HG02981 (cell line): ENCODE measurements around the gene TMEM59.
"Not testable (repeated sequence)": the region's sequence is repeated elsewhere in the genome, so short reads cannot be mapped to it uniquely, and the experiment has no call there.

Experiments used
- ATAC-seq: cut with Tn5 transposase; IDR thresholded peaks from one replicate; pipeline ENCODE4 v1.9.1; 2021; ENCODE audit warnings: mild to moderate bottlenecking, moderate library complexity; ENCODE audit not compliant: unreplicated experiment

Gene TMEM59, protein sequence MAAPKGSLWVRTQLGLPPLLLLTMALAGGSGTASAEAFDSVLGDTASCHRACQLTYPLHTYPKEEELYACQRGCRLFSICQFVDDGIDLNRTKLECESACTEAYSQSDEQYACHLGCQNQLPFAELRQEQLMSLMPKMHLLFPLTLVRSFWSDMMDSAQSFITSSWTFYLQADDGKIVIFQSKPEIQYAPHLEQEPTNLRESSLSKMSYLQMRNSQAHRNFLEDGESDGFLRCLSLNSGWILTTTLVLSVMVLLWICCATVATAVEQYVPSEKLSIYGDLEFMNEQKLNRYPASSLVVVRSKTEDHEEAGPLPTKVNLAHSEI

DNA sequence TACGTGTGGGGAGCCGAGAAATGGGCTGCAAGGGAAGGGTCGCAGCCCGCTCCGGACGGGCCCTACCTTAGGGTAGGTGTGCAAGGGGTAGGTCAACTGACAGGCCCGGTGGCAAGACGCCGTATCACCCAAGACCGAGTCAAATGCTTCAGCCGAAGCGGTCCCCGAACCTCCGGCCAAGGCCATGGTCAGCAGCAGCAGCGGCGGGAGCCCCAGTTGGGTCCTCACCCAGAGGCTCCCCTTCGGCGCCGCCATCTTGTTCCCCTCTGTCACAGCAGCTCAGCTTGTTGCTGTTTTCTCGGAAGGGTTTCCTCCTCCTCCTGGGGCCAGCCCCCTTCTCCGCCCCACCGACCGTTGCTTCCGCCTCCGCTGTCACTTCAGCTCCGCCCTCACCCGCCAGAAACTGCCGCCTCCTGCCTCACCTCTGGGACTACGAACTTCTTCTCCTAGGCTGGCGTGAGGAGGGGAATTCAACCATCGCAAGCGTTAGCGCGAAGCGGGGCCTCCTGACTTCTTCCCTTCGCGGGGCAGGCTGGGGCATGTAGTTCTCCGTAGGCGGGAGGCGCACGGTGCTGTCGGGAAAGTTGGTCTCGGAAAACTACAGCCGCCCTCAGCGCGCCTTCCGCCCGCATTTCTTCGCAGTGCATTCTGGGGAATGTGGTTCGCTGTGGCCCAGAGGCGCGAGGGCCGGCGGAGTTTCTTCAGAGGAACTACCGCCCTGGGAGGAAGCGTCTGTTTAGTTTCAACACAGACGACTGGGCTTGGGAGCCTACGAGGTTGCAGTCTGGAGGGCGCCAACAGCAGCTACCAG, at the start of gene TMEM59, which contains the start of gene TCEANC2:
TMEM59 (minus strand) TSS at position 271 of the 811 bp plus-strand sequence; CDS start at position 255, 16 bp downstream.
TCEANC2 (plus strand) TSS at position 675 of the 811 bp plus-strand sequence. CDS start 815 bp downstream, outside the sequence.
- ATAC-seq, result peak; percentile 93

DNA sequence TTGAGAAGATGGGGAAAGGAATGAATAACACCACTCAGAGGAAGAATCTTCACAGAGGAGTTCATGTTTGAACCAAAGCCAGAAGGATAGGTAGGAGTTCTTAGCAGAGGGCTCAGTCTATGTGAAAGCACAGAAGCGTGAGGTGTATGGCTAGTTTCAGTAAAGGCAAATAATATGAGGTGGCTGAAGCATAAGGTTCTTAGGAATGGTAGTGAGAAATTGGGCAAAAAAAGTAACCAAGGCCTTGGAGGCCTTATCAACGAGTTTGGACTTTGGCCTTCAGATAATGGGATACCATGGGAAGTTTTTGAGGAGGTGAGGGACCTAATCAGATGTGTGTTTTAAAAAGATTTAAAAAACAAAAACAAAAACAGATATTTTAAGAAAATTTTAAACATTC, 47.5 kb upstream of the TMEM59 start:
- no peak for ATAC-seq

DNA sequence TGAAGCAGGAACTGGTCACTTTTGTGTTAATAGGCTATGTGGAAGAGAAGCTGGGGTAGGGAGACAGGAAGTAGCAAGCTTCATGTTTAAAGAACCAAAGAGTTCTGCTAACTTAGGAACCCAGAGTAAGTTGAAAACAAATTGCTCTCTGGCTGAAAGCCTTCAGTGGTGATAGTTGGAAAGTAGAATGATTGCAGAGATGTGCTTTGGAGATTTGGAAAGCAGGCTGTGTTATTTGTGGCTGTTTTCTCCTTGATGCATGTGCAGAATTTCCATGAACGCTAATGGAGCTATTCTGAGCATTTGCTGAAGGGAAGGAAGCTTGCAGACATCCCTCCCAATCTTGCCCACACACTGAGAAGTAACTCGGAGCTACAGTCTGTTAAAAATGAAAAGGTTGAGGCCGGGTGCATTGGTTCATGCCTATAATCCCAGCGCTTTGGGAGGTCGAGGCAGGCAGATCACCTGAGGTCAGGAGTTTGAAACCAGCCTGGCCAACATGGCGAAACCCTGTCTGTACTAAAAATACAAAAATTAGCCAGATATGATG, 46.1 kb upstream of the TMEM59 start:
- ATAC-seq, result no peak

DNA sequence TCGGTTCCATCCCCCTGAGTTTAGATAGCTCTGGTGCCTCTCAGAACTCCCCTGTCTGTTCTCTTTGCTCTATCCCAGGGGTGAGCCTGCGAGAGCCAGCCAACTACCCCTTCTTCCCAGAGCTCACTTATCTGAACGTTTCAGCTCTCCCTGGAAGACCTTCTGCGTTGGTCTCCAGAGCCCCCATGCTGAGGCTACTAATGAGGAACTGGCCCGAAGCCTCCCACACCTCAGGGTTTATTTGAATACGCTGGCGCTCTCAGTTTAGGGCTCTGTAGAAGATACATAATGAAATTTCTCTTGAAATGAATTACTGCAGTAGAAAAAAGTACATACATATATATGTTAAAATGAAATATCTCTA, 43.9 kb upstream of the TMEM59 start:
- no peak for ATAC-seq

DNA sequence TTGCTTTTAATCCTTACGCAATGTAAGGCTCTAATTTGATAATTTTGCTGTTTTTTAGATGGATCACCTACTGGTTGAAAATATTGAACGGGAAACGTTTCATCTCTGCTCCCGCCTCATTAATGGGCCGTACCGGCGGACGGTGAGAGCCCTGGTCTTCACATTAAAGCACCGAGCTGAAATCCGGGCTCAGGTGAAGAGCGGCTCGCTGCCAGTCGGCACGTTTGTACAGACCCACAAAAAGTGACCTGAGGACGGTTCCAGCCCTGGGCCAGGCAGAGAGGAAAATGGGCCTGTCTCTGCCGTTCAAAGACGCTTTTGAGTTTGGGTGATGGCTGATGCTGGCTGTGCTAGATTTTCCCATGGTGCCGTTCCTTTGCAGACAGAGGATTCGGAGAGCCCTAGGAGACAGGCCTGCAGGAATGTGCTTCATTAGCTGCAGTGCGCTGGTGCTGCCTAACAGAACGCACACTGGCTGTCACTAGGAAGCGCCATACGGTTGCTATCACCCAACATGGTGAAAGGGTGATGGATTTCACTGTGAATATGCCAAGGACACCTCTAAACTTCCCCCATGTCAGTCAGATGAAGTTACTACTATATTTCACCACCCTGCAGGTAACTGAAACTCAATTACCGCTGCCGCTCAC, 43.3 kb upstream of the TMEM59 start:
- ATAC-seq, result no peak

DNA sequence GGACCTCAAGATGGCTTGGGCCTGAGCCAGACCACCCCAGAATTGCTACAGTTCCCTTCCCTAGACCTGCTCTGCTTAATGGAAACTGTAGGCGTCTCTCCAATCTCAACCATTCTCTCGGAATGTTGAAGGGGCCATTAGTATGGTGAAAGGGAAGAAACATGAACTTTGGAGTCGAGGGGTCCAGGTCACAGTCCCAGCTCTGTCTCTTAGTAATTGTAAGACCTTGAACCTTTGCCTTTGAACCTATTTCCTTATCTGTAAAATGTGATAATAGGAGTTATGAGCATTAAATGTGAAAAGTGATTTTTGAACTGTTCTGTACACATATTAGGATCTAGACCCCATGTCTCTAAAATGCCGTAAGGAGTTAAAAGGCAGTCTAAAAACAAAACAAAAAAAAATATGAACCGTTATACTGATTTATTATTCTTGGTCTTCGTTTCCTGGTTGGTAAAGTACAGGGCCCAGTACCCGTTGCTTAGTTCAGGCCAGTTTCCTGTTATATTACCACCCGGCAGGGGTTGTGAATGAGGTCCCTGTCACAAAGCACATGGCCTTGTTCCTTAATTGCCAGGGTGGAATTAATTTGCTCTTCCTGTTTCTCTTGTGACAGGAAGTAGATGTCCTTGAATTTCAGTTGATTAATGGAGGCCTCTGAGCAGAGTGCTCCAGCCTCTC, 42.7 kb upstream of the TMEM59 start:
- no peak for ATAC-seq

DNA sequence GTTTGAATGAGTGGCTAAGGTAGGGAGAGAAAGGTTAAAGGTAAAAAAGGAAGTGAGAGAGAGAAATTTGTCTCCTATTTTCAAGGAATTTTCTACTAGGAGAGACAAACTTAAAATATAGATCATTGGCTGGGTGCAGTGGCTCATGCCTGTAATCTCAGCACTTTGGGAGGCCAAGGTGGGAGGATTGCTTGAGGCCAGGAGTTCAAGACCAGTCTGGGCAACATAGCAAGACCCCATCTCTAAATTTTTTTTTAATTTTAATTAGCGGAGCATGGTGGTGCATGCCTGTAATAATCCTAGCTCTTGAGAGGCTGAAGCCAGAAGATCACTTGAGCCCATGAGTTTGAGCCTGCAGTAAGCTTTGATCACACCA, 41.7 kb upstream of the TMEM59 start:
- not testable (repeated sequence) for ATAC-seq

DNA sequence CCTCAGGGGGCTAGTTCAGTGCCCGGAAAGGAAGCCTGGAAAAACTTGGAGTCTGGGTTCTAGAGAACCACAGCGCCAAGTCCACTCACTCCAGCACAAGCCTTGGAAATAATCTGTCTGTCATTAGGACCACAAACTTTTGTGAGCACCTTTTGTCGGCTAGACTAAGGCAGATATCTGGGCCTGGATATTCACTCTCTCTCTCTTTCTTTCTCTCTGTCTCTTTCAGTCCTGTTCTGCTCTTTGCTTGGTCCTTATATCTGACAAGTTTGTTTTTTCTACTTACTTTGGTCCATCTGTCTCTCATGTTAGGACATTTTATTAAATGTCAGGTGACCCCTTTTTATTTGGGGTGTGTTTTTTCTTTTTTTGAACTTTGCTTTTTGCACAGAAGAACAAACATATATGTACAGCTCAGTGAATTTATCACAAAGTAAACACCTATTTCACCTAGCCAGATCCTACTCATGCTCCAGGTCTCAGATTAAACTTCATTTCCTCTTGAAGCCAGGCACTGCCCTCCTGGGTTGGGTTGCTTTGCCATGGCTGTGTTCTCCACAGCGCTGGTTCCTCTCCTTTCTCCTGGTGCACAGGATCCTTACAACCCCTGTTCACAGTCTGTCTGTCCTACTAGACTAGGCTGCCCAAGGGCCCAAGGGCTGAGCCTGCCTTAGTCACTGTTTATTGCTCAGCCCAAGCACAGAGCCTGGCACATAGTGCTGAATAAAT, 41.2 kb upstream of the TMEM59 start:
- ATAC-seq, result no peak

DNA sequence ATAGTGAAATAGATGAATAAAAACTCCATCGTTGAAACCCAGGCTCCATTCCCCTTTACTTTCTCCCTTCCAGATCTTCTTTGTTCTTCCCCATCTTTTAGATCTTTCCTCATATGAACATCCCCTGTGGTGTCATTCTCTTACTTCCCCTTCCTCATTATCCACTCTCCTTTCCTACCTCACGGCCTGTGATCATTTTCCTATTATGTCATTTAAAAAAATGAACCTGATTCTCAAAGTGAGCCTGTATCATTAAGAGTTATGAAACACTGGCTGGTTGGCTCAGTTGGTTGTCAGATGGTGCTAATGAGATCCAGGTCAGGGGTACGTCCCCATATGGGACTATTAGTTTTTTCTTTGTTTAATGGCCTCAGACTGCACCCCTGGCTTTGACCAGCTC, 38.7 kb upstream of the TMEM59 start:
- ATAC-seq, result no peak

DNA sequence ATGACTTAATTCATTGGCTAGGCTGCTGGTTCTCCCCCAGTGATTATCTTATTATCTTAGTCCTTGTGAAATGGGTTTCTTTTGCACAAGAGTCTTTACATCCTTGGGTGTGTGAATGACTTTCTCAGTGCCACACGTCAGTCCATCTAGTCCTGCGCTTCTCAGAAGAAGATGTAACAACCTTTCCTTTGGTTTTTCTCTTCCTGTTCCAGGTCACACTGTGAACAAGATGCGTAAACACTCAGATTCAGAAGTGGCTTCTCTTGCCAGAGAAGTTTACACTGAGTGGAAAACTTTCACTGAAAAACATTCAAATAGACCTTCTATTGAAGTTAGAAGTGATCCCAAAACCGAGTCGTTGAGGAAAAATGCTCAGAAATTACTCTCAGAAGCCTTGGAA, 35.4 kb upstream of the TMEM59 start:
- no peak for ATAC-seq

DNA sequence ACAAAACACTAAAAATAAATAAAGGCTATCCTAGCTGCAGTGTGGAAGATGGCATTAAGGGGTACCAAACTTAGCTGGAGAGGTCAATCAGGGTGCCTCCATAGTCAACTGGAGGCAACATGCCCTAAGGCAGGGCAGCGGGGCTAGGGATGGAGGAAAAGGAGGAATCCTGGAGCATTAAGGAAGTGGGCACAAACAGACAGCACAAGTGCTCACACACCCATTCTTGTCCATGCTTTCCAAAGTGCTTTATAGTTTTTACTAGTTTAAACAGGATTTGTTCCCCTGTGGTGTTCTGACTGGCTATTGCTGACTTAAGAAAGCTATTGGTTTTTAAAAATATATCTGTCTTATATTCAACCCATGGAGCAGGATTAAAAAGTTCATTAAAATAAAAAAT, 33.8 kb upstream of the TMEM59 start:
- no peak for ATAC-seq

DNA sequence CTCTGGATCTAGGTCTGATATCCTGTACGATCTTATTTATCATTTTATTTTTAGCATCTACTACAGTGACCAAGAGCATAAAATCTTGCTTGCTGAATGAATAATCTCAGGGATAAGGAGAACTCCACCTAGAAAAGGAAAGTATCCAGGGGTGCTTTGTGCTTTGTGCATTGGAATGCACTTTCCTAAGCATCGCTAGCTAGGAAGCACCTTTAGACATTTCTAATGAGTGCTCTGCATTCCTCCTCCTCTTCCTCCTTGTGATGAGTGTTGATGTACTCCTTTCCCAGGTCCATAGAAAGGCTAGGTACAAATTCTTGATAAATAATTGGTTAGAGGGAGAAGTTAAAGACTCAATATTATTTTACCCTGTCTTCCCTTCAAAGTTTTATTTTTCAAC, 31.8 kb upstream of the TMEM59 start:
- ATAC-seq, result no peak

DNA sequence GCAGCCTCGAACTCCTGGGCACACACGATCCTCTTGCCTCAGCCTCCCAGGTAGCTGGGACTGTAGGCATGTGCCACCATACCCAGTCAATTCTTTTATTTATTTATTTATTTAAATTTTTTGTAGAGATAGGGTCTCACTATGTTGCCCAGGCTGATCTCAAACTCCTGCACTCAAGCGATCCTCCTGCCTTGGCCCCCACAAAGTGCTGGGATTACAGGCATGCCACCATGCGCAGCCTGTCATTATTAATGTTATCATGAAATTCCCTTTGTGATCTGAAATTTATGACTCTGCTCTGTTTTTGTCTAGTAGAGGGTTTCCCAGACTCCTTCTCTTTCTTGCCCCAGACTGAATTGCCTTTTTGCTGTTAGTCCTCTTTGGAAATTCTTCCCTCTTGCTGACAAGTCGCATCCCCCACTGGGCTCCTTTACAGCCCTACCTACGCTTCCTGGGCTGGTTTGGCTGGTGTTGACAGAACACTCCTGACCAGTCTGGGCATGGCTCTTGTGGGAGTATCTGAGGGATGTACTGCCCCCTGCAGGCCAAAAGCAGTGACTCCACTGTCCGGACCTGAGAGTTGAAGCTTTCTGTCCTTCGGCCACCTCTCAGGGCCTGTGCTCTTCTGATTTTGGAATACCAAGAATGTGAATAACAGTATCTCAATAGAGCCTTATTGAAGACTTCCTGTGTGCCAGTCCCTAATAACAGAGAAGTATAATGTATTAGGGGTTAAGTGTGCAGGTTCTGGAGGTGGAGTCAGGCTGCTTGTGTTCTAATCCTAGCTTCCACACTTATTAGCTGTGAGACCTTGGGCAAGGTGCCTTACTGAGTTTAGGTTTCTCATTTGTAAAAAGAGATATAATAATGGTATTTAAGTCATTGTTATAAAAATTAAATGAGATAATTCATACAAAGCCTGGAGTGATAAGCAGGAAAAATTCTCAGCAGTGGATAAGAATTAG, 28.6 kb upstream of the TMEM59 start:
- no peak for ATAC-seq

DNA sequence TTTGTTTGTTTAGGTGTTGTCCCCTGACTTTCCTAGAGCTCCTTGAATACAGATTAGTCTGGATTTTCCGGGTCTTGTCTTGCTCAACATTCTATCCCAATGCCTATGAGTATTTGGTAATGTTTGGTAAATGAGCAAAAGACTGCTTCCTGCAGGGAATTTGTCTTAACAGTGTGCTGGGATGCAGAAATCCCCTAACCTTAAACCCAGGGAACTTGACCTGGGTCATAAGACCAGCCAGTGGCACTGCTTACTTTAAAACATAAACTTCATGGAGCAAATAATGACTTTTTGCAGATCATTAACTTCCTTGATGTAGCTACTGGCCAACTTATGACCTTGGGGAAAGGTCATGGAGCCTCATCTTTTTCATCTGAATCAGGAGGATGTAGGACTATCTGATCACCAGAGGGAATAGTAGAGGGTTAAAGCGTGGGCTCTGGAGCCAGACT, 27.6 kb upstream of the TMEM59 start:
- no peak for ATAC-seq

DNA sequence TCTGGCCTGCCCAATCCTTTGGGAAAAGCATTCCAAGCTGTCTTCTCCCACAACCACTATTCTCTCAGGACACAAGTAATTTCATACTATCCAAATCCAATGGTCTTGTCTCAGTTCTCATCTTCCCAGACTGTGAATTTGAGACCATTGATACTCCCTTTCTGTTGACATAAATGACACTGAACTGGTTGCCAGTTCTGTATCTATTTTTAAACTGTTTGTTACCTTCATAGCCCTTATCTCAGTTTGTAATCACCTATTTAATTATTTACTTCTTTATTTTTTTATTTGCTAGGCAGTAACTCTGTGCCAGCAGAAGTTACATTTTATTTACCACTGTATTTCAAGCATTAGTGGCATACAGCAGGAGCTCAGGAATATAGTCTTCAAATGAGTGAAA, 24.4 kb upstream of the TMEM59 start:
- no peak for ATAC-seq

DNA sequence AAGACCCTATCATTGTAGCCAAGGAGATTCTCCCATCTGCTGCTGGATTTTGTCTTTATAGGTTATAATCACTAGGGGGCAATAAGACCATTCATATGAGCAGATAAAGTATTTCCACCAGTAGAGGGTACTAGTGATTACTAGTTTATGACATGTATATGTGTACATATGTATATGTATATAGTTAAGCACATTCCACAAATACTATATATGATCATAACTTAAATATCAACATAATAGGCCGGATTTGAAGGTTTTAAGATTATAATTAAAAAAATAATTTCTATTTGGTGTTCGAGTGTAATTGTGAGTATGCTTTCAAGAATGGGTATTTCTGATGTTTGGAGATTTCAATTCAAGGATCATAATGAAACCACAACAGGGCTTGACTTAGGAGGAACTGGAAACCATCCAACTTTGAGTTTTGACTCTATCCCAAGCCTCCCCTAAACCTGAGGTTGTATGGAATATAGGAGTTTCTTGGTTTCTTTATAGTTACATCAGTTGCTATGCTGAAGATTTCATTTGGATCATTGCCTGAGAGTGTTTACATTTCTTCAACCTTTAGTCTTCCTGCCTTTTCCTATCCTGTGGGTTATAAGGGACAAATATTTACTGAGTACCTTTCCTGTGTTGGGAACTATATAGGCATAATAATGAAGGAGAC, 17.3 kb upstream of the TMEM59 start:
- ATAC-seq, result peak; percentile 67

DNA sequence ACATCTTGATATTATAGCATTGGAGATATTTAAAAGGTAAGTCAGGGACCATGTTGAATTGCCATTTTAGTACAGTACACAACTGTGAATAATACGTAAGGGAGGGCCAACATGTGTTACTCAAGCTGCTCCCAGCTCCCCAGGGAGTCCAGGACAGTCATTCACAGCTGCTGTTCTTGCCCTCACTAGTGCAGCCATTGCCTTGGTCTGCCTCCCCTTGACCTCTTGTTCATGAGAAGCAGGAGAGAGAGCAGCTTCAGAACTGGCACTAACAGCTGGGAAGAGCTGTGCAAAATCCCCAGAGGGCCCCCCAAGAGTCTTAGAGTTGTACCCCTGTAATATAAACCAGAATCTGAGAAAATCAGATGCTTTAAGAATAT, 16.8 kb upstream of the TMEM59 start:
- ATAC-seq, result peak; percentile 22

DNA sequence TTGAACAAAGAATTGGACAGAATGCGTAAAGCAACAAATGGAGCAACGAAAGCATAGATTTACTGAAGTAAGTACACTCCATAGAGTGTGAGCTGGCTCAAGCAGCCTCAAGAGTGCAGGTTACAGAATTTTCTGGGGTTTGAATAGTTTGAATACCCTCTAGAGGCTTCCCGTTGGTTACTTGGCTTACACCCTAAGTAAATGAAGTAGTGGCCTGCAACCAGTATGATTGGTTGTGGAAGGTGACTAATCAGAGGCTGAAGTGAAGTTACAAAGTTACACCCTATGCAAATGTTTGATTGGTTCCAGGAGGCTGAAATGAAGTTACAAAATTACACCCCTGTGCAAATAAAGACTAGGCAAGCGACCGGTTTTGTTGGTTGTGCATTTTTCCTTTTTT, 11.3 kb upstream of the TMEM59 start:
- ATAC-seq, result no peak

DNA sequence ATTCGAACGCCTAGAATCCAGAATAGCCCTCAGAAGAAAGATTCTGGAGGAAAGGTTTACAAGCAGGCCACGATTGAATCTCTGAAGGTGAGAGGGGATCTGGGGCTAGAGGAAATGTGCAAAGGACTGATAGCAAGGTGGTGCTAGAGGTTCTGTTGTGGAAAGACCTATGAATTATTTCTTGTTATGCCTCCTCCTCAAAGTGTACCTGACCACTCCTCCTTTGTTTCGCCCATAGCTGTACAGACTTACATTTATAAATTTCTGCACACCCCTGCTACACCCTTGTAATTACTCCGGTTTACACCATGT, 1.4 kb upstream of the TMEM59 start:
- ATAC-seq, result no peak
